HepG2 (cell line): ENCODE data around the gene LRRC45. TPM values are rescaled to one million over a fixed set of nuclear protein-coding genes. Genes with fewer than 3 reads are reported as not detected.

Experiments
- CEBPB ChIP-seq: IDR thresholded peaks from 2 replicates; pipeline ENCODE4 v1.6.1; 2011; ENCODE audit warnings: low read depth, low read length, improper control_type of control experiment, borderline replicate concordance
- MAZ ChIP-seq, 2 experiments: sonication (generic) in 1 of 2; formaldehyde crosslinking in 1 of 2; IDR thresholded peaks; 2 replicates each; pipeline versions ENCODE4 v1.5.0 to v1.6.1; 2012 to 2020; ENCODE audit warnings: low read depth in 2 of 2, mild to moderate bottlenecking in 2 of 2, borderline replicate concordance in 1 of 2, improper control_type of control experiment in 1 of 2, low read length in 1 of 2, missing genetic modification reagents in 1 of 2, moderate library complexity in 1 of 2
- NFIC ChIP-seq: IDR thresholded peaks from 2 replicates; pipeline ENCODE4 v1.6.1; 2012; ENCODE audit warnings: mild to moderate bottlenecking, low read length, inconsistent platforms
- PHF8 ChIP-seq: sonication (generic); formaldehyde crosslinking; IDR thresholded peaks from 2 replicates; pipeline ENCODE4 v1.5.0; 2020; ENCODE audit warnings: missing genetic modification reagents
- POLR2G ChIP-seq: fragments of 200-400 bp; formaldehyde crosslinking; IDR thresholded peaks from 2 replicates; pipeline ENCODE4 v1.6.1; 2018; ENCODE audit warnings: mild to moderate bottlenecking, low read depth, low read length, moderate library complexity
- SATB2 ChIP-seq: sonication (generic); formaldehyde crosslinking; IDR thresholded peaks from 2 replicates; pipeline ENCODE4 v1.5.0; 2020; ENCODE audit warnings: missing genetic modification reagents
- SIX1 ChIP-seq: sonication (generic); formaldehyde crosslinking; IDR thresholded peaks from 2 replicates; pipeline ENCODE4 v1.4.0; 2020; ENCODE audit warnings: missing genetic modification reagents, borderline replicate concordance
- SMAD9 ChIP-seq: sonication (generic); formaldehyde crosslinking; IDR thresholded peaks from 2 replicates; pipeline ENCODE4 v1.5.1; 2020; ENCODE audit warnings: mild to moderate bottlenecking, missing genetic modification reagents
- SMYD3 ChIP-seq: sonication (generic); formaldehyde crosslinking; IDR thresholded peaks from 2 replicates; pipeline ENCODE4 v1.8.1; 2023; ENCODE audit warnings: mild to moderate bottlenecking, missing genetic modification reagents
- TFAP4 ChIP-seq: sonication (generic); IDR thresholded peaks from 2 replicates; pipeline ENCODE4 v1.6.1; 2016; ENCODE audit warnings: low read depth, borderline replicate concordance
- UBTF ChIP-seq: sonication (generic); formaldehyde crosslinking; IDR thresholded peaks from 2 replicates; pipeline ENCODE4 v1.4.0; 2020; ENCODE audit warnings: mild to moderate bottlenecking, missing genetic modification reagents
- ZFP41 ChIP-seq: sonication (generic); formaldehyde crosslinking; IDR thresholded peaks from 2 replicates; pipeline ENCODE4 v1.4.0; 2020; ENCODE audit warnings: mild to moderate bottlenecking, missing genetic modification reagents, borderline replicate concordance
- ZFYVE20 ChIP-seq: sonication (generic); formaldehyde crosslinking; IDR thresholded peaks from 2 replicates; pipeline ENCODE4 v1.8.0; 2023; ENCODE audit warnings: low read depth, mild to moderate bottlenecking, moderate library complexity, missing genetic modification reagents, borderline replicate concordance
- ZNF496 ChIP-seq: sonication (generic); formaldehyde crosslinking; IDR thresholded peaks from 2 replicates; pipeline ENCODE4 v1.8.1; 2023; ENCODE audit warnings: mild to moderate bottlenecking, moderate library complexity, missing genetic modification reagents; ENCODE audit not compliant: insufficient replicate concordance
- ZNF609 ChIP-seq: sonication (generic); formaldehyde crosslinking; IDR thresholded peaks from 2 replicates; pipeline ENCODE4 v1.4.0; 2020; ENCODE audit warnings: mild to moderate bottlenecking, missing genetic modification reagents, borderline replicate concordance
- ZNF747 ChIP-seq: sonication (generic); formaldehyde crosslinking; IDR thresholded peaks from 2 replicates; pipeline ENCODE4 v1.8.1; 2023; ENCODE audit warnings: missing genetic modification reagents, mild to moderate bottlenecking, borderline replicate concordance
- ZNF773 ChIP-seq: sonication (generic); formaldehyde crosslinking; IDR thresholded peaks from 2 replicates; pipeline ENCODE4 v1.4.0; 2020; ENCODE audit warnings: missing genetic modification reagents, borderline replicate concordance
- ZNF775 ChIP-seq: sonication (generic); formaldehyde crosslinking; IDR thresholded peaks from 2 replicates; pipeline ENCODE4 v1.4.0; 2020; ENCODE audit warnings: missing genetic modification reagents, mild to moderate bottlenecking, moderate library complexity, borderline replicate concordance
- polyA plus RNA-seq, 8 experiments: library from polyadenylated mRNA; depleted of rRNA in 3 of 8; stranded (reverse) in 7 of 8; unstranded in 1 of 8; fragments of >200 nt; fragmentation: Illumina TruSeq in 4 of 8; extraction: Trizol in 4 of 8; gene quantifications; 2 replicates each; pipeline versions ENCODE4 v1.2.1 to v1.2.3, GENCODE V29; 2011 to 2016; ENCODE audit warnings: low read depth in 4 of 8, missing spikeins in 1 of 8, mixed read lengths in 1 of 8; ENCODE audit not compliant: insufficient read depth in 1 of 8
- total RNA-seq, 5 experiments: library from RNA; depleted of rRNA; stranded (reverse); fragments of >200 nt; fragmentation: Illumina TruSeq; extraction: Trizol; gene quantifications; 2 replicates each; pipeline ENCODE4 v1.2.3, GENCODE V29; 2016; ENCODE audit warnings: low read depth in 1 of 5

The LRRC45 gene
- total and polyA plus RNA-seq, 2 of the 13 experiments (the other 11 are each of a cell fraction or from before 2014, with no cell fraction given): 11.6 to 48.1 TPM

- peak; percentile 35; the same call in 1 of the 2 replicates for TF ChIP-seq ZNF609 (CRISPR knock-in tag)
- no peak for TF ChIP-seq ZNF496 (CRISPR knock-in tag)
- TF ChIP-seq SMAD9 (CRISPR knock-in tag): no peak
- no peak for TF ChIP-seq ZFP41 (CRISPR knock-in tag)
- TF ChIP-seq SMYD3: no peak
- TF ChIP-seq MAZ (IDR thresholded peaks at IDR 0.05; ENCODE audit: borderline replicate concordance, low read depth, low read length): no peak
- peak; percentile 46; the same call in 1 of the 2 replicates for TF ChIP-seq MAZ (CRISPR knock-in tag; IDR thresholded peaks at IDR 0.05; ENCODE audit: low read depth)
- no peak for TF ChIP-seq TFAP4
- no peak for TF ChIP-seq ZFYVE20 (CRISPR knock-in tag)
- TF ChIP-seq ZNF775: no peak
- TF ChIP-seq SIX1 (CRISPR knock-in tag): no peak
- peak; percentile 37; the same call in 1 of the 2 replicates for TF ChIP-seq POLR2G
- peak; percentile 68 for TF ChIP-seq UBTF
- TF ChIP-seq CEBPB: no peak
- TF ChIP-seq SATB2 (CRISPR knock-in tag): no peak
- TF ChIP-seq PHF8 (CRISPR knock-in tag): peak; percentile 69
- TF ChIP-seq NFIC: no peak
- TF ChIP-seq ZNF773 (CRISPR knock-in tag): no peak
- no peak for TF ChIP-seq ZNF747 (CRISPR knock-in tag)
Measured at GRCh38 chr17:82050761-82051641, 27.9 kb downstream of the LRRC45 start (continued).
